ENCODE results near the gene FGFBP3. TPM values are rescaled to one million over a fixed set of nuclear protein-coding genes. Genes with fewer than 3 reads are reported as not detected.
A peak's percentile ranks its signal among the peaks of the same experiment; 100 is the strongest.

FGFBP3 gene
- total and polyA plus RNA-seq, 2 experiments from 2014 or later, result 65.7 to 73.9 TPM

DNA sequence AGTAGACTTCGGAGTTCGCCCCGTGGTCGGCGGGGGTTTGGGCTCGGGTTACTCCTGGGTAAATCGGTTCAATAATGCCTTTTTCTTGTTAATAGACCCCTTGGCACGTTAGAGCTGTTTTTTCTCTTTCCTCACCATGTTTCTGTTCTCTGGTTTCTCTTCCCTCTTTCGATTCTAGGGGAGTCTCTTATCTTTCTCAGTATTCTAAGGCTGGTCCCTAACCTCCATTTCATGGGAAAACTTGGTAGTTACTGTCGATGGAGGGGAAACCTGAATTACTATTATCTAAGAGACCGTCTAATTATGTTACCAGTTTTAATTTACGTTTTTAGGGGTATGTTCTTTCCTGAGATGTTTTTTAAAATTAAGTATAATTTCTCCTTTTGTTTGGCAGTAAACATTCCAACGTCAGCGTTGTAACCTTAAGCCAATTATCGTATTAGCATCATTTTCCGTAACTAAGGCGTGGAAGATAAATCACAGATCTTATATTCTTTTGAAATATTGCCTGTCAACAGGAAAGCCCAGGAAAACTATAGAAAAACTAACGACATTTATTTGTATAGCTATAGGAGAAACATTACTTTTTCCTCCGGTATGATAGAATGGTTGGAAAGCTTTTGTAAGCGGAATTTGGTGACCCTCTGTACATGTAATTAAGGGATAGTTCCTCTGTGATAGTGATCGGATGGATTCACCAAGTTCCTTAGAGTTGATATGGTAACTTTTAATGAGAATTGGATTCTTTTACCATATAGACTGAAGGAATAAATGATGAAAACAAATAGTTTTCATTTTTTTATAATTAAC is 15.1 kb upstream of the FGFBP3 start:
- Histone ChIP-seq H3K4me3 (peak overlapping the region; percentile 78), H3K27ac (ENCODE audit: low read depth) (peak overlapping the region; percentile 85), H2AFZ (peak overlapping the region; percentile 35; the same call in 1 of the 2 replicates), H4K20me1 (replicated peaks; ENCODE audit: insufficient read depth) (peaks cover 37% of the 10 kb centered on the region), H3K27me3 (ENCODE audit: insufficient read depth) (no peaks in the 10 kb centered on the region), H3F3A (replicated peaks; ENCODE audit: low read depth) (0 out of 2 replicates have a peak, but pooled peaks cover 5% of the 10 kb centered on the region), H3K36me3 (ENCODE audit: insufficient read depth) (no peaks in the 10 kb centered on the region), H3K79me2 (replicated peaks; ENCODE audit: insufficient read depth) (peaks cover 55% of the 10 kb centered on the region), H3K9me2 (ENCODE audit: insufficient read depth) (no peaks in the 10 kb centered on the region), H3K4me1 (ENCODE audit: insufficient read depth) (peaks cover 7% of the 10 kb centered on the region; the same call in 1 of the 2 replicates), H3K4me2 (peak overlapping the region; percentile 84)
- H3K4me3 Mint-ChIP-seq, result peak overlapping the region; percentile 94
- H3K36me3 Mint-ChIP-seq (ENCODE audit: low read depth), result peaks cover 13% of the 10 kb centered on the region; the same call in 2 of the 3 replicates
- peak; percentile 62 for DNase-seq (ENCODE audit: low spot score)
- TF ChIP-seq ZNF331 (CRISPR knock-in tag; IDR thresholded peaks at IDR 0.05; ENCODE audit: low read depth) (no peak), EZH2 (IDR thresholded peaks at IDR 0.05; ENCODE audit: low read depth, unreplicated experiment) (no peak), POLR2AphosphoS5 (IDR thresholded peaks at IDR 0.05; ENCODE audit: low read depth) (no peak), JUNB (IDR thresholded peaks at IDR 0.05; ENCODE audit: unreplicated experiment) (no peak), ZNF114 (CRISPR knock-in tag; IDR thresholded peaks at IDR 0.05) (no peak), NANOG (IDR thresholded peaks at IDR 0.05; ENCODE audit: borderline replicate concordance) (no peak), EZH2phosphoT487 (IDR thresholded peaks at IDR 0.05; ENCODE audit: unreplicated experiment) (no peak), CREB1 (CRISPR knock-in tag; IDR thresholded peaks at IDR 0.05; ENCODE audit: low read depth) (no peak), STAT1 (IDR thresholded peaks at IDR 0.05; ENCODE audit: unreplicated experiment) (no peak)
- TF ChIP-seq, protein P1, sequence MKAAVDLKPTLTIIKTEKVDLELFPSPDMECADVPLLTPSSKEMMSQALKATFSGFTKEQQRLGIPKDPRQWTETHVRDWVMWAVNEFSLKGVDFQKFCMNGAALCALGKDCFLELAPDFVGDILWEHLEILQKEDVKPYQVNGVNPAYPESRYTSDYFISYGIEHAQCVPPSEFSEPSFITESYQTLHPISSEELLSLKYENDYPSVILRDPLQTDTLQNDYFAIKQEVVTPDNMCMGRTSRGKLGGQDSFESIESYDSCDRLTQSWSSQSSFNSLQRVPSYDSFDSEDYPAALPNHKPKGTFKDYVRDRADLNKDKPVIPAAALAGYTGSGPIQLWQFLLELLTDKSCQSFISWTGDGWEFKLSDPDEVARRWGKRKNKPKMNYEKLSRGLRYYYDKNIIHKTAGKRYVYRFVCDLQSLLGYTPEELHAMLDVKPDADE (IDR thresholded peaks at IDR 0.05), result no peak
- TF ChIP-seq, protein P2, sequence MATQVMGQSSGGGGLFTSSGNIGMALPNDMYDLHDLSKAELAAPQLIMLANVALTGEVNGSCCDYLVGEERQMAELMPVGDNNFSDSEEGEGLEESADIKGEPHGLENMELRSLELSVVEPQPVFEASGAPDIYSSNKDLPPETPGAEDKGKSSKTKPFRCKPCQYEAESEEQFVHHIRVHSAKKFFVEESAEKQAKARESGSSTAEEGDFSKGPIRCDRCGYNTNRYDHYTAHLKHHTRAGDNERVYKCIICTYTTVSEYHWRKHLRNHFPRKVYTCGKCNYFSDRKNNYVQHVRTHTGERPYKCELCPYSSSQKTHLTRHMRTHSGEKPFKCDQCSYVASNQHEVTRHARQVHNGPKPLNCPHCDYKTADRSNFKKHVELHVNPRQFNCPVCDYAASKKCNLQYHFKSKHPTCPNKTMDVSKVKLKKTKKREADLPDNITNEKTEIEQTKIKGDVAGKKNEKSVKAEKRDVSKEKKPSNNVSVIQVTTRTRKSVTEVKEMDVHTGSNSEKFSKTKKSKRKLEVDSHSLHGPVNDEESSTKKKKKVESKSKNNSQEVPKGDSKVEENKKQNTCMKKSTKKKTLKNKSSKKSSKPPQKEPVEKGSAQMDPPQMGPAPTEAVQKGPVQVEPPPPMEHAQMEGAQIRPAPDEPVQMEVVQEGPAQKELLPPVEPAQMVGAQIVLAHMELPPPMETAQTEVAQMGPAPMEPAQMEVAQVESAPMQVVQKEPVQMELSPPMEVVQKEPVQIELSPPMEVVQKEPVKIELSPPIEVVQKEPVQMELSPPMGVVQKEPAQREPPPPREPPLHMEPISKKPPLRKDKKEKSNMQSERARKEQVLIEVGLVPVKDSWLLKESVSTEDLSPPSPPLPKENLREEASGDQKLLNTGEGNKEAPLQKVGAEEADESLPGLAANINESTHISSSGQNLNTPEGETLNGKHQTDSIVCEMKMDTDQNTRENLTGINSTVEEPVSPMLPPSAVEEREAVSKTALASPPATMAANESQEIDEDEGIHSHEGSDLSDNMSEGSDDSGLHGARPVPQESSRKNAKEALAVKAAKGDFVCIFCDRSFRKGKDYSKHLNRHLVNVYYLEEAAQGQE (IDR thresholded peaks at IDR 0.05; ENCODE audit: unreplicated experiment), result no peak
- TF ChIP-seq, protein P3, sequence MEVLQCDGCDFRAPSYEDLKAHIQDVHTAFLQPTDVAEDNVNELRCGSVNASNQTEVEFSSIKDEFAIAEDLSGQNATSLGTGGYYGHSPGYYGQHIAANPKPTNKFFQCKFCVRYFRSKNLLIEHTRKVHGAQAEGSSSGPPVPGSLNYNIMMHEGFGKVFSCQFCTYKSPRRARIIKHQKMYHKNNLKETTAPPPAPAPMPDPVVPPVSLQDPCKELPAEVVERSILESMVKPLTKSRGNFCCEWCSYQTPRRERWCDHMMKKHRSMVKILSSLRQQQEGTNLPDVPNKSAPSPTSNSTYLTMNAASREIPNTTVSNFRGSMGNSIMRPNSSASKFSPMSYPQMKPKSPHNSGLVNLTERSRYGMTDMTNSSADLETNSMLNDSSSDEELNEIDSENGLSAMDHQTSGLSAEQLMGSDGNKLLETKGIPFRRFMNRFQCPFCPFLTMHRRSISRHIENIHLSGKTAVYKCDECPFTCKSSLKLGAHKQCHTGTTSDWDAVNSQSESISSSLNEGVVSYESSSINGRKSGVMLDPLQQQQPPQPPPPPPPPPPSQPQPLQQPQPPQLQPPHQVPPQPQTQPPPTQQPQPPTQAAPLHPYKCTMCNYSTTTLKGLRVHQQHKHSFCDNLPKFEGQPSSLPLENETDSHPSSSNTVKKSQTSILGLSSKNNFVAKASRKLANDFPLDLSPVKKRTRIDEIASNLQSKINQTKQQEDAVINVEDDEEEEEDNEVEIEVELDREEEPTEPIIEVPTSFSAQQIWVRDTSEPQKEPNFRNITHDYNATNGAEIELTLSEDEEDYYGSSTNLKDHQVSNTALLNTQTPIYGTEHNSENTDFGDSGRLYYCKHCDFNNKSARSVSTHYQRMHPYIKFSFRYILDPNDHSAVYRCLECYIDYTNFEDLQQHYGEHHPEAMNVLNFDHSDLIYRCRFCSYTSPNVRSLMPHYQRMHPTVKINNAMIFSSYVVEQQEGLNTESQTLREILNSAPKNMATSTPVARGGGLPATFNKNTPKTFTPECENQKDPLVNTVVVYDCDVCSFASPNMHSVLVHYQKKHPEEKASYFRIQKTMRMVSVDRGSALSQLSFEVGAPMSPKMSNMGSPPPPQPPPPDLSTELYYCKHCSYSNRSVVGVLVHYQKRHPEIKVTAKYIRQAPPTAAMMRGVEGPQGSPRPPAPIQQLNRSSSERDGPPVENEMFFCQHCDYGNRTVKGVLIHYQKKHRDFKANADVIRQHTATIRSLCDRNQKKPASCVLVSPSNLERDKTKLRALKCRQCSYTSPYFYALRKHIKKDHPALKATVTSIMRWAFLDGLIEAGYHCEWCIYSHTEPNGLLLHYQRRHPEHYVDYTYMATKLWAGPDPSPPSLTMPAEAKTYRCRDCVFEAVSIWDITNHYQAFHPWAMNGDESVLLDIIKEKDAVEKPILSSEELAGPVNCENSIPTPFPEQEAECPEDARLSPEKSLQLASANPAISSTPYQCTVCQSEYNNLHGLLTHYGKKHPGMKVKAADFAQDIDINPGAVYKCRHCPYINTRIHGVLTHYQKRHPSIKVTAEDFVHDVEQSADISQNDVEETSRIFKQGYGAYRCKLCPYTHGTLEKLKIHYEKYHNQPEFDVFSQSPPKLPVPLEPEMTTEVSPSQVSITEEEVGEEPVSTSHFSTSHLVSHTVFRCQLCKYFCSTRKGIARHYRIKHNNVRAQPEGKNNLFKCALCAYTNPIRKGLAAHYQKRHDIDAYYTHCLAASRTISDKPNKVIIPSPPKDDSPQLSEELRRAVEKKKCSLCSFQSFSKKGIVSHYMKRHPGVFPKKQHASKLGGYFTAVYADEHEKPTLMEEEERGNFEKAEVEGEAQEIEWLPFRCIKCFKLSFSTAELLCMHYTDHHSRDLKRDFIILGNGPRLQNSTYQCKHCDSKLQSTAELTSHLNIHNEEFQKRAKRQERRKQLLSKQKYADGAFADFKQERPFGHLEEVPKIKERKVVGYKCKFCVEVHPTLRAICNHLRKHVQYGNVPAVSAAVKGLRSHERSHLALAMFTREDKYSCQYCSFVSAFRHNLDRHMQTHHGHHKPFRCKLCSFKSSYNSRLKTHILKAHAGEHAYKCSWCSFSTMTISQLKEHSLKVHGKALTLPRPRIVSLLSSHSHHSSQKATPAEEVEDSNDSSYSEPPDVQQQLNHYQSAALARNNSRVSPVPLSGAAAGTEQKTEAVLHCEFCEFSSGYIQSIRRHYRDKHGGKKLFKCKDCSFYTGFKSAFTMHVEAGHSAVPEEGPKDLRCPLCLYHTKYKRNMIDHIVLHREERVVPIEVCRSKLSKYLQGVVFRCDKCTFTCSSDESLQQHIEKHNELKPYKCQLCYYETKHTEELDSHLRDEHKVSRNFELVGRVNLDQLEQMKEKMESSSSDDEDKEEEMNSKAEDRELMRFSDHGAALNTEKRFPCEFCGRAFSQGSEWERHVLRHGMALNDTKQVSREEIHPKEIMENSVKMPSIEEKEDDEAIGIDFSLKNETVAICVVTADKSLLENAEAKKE (CRISPR knock-in tag; IDR thresholded peaks at IDR 0.05), result no peak
- TF ChIP-seq, protein P4, sequence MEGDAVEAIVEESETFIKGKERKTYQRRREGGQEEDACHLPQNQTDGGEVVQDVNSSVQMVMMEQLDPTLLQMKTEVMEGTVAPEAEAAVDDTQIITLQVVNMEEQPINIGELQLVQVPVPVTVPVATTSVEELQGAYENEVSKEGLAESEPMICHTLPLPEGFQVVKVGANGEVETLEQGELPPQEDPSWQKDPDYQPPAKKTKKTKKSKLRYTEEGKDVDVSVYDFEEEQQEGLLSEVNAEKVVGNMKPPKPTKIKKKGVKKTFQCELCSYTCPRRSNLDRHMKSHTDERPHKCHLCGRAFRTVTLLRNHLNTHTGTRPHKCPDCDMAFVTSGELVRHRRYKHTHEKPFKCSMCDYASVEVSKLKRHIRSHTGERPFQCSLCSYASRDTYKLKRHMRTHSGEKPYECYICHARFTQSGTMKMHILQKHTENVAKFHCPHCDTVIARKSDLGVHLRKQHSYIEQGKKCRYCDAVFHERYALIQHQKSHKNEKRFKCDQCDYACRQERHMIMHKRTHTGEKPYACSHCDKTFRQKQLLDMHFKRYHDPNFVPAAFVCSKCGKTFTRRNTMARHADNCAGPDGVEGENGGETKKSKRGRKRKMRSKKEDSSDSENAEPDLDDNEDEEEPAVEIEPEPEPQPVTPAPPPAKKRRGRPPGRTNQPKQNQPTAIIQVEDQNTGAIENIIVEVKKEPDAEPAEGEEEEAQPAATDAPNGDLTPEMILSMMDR (conservative IDR thresholded peaks at IDR 0.05; ENCODE audit: low read depth in 2 of 2), result no peak
- H3K4me1 Mint-ChIP-seq, result peaks cover 23% of the 10 kb centered on the region
- H3K27me3 Mint-ChIP-seq (ENCODE audit: insufficient read depth, low read depth, poor library complexity), result peaks cover 10% of the 10 kb centered on the region
- peaks cover 4% of the 10 kb centered on the region; the same call in 2 of the 3 replicates for H3K9me3 Mint-ChIP-seq
- peak overlapping the region; percentile 92 for H3K27ac Mint-ChIP-seq
- no peak; the same call in 2 of the 3 replicates for ATAC-seq

Measured in GM23338 (cell line).